OCI-LY1 (cell line): ENCODE measurements around the gene ABHD17A.

Experiments
- EZH2 ChIP-seq: fragments of 200-600 bp; sonication (generic), shearing (Covaris generic); IDR thresholded peaks from 2 replicates; pipeline ENCODE4 v1.8.0; 2017; ENCODE audit warnings: borderline replicate concordance, mixed run types, mild to moderate bottlenecking, antibody characterized with exemption, low read length, moderate library complexity, mixed read lengths
- TF ChIP-seq, protein P1 (sequence below): fragments of 200-600 bp; sonication (generic), shearing (Covaris generic); IDR thresholded peaks from 2 replicates; pipeline ENCODE4 v1.5.1; 2017; ENCODE audit warnings: mild to moderate bottlenecking, antibody characterized with exemption, low read length, moderate library complexity, mixed read lengths

DNA sequence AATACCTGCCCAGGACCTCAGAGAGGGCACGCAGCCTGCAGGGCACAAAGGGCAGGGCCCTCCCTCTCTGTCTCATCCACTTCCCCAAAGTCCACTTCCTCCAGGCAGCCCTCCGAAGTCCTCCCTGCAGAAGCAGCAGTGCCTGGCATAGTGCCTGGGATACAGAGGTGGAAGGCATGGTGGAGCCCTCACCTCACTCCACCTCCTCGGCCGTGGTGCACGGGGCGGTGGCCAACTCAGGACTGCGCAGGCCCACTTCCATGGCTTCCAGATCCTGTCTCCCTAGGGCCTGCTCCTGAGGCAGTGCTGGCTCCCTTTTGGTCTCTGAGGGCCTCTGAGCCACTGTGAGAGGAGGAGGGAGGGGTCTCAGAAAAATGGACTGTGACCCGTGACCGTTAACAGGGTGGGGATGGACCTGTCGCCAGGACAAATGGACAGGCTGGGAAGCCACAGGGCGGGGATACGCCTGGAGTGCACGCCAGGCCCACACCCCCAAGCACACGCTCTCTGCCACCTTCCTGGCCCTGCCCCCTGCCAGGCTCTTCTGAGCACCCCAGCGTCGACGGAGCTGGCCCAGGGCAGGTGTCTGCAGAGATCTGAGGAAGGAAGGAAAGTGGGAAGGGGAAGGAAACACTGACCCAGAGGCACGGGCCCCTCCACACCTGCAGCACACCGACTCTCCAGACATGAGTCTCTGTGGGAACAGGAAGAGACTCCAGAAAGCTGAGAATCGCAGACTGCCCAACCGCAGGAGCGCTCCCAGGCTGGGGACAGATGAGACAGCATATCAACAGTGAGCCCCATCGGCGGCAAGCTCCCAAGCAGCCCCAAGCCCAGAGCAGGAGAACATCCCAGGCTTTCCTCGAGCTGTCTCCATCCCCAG lies 45.4 kb downstream of the ABHD17A start:
- TF ChIP-seq, protein P1, sequence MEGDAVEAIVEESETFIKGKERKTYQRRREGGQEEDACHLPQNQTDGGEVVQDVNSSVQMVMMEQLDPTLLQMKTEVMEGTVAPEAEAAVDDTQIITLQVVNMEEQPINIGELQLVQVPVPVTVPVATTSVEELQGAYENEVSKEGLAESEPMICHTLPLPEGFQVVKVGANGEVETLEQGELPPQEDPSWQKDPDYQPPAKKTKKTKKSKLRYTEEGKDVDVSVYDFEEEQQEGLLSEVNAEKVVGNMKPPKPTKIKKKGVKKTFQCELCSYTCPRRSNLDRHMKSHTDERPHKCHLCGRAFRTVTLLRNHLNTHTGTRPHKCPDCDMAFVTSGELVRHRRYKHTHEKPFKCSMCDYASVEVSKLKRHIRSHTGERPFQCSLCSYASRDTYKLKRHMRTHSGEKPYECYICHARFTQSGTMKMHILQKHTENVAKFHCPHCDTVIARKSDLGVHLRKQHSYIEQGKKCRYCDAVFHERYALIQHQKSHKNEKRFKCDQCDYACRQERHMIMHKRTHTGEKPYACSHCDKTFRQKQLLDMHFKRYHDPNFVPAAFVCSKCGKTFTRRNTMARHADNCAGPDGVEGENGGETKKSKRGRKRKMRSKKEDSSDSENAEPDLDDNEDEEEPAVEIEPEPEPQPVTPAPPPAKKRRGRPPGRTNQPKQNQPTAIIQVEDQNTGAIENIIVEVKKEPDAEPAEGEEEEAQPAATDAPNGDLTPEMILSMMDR: no peak
- TF ChIP-seq EZH2: no peak
